ENCODE results near the gene PDE4D. TPM values are rescaled to one million over a fixed set of nuclear protein-coding genes. Genes with fewer than 3 reads are reported as not detected.

PDE4D gene
- total RNA-seq, 1 donor from 2014 or later = 34.5 TPM

DNA sequence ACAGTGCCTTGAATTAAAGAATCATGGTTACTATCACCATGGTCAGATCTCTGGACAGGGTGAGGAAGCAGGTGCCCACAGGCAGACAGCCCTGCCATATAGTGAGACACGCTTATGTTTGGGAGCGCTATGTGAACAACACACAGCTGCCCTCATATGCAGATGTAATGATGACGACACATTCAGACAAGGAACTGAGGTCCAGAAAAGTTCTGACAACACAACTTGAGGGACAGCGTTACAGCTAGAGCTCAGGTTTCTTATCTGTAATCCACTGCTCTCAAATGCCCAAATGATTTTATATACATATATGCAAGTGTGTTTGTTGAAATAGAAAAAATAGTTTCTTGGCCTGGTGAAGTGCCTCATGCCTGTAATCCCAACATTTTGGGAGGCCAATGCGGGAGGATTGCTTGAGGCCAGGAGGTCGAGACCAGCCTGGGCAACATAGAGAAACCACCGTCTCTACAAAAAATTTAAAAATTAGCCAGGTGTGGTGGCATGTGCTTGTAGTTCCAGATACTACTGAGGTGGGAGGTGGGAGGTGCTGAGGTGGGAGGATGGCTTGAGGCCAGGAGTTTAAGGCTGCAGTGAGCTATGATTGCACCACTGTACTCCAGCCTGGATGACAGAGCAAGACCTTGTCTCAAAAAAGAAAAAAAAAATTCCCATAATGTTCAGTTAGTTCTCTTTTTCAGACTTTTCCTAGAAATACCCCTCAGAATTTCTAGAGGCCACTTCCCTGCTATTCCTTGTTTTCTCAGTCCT, 887.4 kb downstream of the PDE4D start:
- intact Hi-C loops (cut with micrococcal nuclease) = loop anchor here (5.0 kb wide), 1 partner anchor 119 kb away; no protein-coding TSS in a partner anchor
- Histone ChIP-seq H3K27ac (replicated peaks) (no peak overlapping the region), H3K27me3 (ENCODE audit: low read depth) (no peaks in the 10 kb centered on the region), H3K4me1 (peaks cover 45% of the 10 kb centered on the region), H3K36me3 (no peaks in the 10 kb centered on the region), H3K9me3 (replicated peaks) (peaks cover under 1% of the 10 kb centered on the region), H3K4me3 (no peak overlapping the region)
- no peak for DNase-seq
- TF ChIP-seq, protein P1, sequence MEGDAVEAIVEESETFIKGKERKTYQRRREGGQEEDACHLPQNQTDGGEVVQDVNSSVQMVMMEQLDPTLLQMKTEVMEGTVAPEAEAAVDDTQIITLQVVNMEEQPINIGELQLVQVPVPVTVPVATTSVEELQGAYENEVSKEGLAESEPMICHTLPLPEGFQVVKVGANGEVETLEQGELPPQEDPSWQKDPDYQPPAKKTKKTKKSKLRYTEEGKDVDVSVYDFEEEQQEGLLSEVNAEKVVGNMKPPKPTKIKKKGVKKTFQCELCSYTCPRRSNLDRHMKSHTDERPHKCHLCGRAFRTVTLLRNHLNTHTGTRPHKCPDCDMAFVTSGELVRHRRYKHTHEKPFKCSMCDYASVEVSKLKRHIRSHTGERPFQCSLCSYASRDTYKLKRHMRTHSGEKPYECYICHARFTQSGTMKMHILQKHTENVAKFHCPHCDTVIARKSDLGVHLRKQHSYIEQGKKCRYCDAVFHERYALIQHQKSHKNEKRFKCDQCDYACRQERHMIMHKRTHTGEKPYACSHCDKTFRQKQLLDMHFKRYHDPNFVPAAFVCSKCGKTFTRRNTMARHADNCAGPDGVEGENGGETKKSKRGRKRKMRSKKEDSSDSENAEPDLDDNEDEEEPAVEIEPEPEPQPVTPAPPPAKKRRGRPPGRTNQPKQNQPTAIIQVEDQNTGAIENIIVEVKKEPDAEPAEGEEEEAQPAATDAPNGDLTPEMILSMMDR (IDR thresholded peaks at IDR 0.05; ENCODE audit: borderline replicate concordance) = no peak

DNA sequence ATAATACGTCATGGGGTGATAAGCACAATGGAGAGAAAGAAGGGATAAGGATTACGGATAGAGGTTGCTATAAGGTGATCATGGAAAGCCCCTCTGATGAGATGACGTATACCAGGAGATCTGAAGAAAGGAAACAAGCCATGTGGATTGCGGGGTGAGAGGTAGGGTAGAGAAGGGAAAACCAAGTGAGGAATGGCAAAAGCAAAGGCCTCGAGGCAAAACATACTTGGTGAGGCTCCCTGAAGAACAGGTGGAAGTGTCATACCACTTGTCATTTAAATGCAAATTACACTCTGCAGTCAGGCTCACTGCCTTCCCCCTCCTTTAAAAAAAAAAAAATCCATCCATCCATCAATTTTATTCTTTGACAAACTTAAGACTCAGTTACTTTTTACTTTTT, 889.9 kb downstream of the PDE4D start:
- Histone ChIP-seq H3K27me3 (ENCODE audit: low read depth) (no peaks in the 10 kb centered on the region), H3K9me3 (replicated peaks) (no peaks in the 10 kb centered on the region), H3K36me3 (no peaks in the 10 kb centered on the region), H3K27ac (replicated peaks) (no peak overlapping the region), H3K4me3 (no peak overlapping the region), H3K4me1 (peaks cover 50% of the 10 kb centered on the region)
- DNase-seq = no peak
- TF ChIP-seq, protein P1 (IDR thresholded peaks at IDR 0.05; ENCODE audit: borderline replicate concordance) = no peak
- intact Hi-C loops (cut with micrococcal nuclease) = no loop called here

DNA sequence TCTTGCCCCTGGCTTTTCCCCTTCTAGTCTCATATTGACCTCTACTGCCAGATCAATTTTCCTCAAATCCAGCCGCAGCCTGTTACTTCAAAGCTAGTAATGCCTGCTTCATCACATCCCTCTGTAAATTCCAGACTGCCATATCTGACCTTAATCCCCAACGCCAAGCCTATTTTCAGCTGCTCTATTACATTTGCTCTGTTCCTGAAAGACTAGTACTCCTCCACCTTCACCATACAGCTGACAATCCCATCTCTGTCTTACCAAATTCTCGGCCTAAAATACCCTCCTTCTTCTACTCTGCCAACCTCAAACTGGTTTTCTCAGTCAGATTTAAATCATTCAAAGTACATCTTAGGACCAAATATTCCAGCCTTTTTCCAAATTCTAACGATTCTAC, 890.4 kb downstream of the PDE4D start:
- Histone ChIP-seq H3K27ac (replicated peaks) (no peak overlapping the region), H3K4me3 (no peak overlapping the region), H3K9me3 (replicated peaks) (no peaks in the 10 kb centered on the region), H3K27me3 (ENCODE audit: low read depth) (no peaks in the 10 kb centered on the region), H3K36me3 (no peaks in the 10 kb centered on the region), H3K4me1 (peaks cover 50% of the 10 kb centered on the region)
- intact Hi-C loops (cut with micrococcal nuclease) = no loop called here
- no peak for DNase-seq
- TF ChIP-seq, protein P1 (IDR thresholded peaks at IDR 0.05; ENCODE audit: borderline replicate concordance) = no peak

DNA sequence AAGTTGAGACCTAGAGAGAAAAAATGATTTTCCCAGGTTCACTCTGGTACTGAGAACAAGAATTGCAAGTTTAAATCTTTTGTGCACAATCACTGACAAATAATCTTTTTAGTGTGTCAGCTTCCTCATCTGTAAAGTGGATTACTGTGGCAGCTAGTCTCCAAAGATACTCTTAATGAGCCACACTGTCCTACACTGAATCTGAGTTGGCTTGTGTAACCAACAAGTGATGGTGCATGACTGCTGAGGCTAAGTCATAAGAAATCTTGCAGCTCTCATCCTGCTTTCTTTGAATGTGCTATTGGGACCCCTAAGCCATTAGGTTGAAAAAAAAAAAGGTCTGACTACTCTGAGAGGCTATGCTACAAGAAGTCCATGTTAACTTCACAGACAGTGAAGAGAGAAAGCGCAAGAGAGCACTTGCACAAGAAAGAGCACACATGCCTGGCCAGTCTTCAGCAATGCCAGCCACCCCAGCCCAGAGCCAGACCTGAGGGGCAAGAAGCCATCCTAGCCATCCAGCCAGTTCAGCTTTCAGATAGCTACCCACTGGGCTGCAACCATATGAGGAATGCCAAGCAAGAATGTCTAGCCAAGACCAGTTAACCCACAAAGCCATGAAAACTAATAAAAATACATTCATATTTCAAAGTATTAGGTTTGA, 891.2 kb downstream of the PDE4D start:
- DNase-seq = no peak
- H3K36me3 ChIP-seq = no peaks in the 10 kb centered on the region
- no peaks in the 10 kb centered on the region for H3K27me3 ChIP-seq (ENCODE audit: low read depth)
- no peak overlapping the region for H3K27ac ChIP-seq (replicated peaks)
- peaks cover 49% of the 10 kb centered on the region for H3K4me1 ChIP-seq
- intact Hi-C loops (cut with micrococcal nuclease) = no loop called here
- H3K9me3 ChIP-seq (replicated peaks) = no peaks in the 10 kb centered on the region
- H3K4me3 ChIP-seq = no peak overlapping the region
- TF ChIP-seq, protein P1 (IDR thresholded peaks at IDR 0.05; ENCODE audit: borderline replicate concordance) = no peak

DNA sequence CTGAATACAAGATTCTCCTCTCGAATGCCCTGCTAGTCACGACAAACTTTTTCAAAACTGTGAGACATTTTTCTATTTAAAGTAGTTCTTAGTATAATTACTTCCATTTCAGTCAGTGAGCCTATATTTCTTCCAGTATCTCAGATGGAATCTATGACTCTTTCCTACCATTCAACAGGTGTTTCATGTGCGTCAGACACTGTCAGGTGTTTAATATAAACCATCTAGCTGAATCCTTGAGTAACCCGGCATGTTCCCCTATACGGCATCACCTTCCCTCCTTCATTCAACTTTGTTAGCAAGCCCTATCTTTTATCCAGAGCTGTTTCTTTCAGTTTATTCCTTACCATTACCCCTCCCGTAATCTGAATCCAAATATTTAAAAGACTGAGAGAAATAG, 891.8 kb downstream of the PDE4D start:
- Histone ChIP-seq H3K4me1 (peaks cover 45% of the 10 kb centered on the region), H3K27ac (replicated peaks) (no peak overlapping the region)
- intact Hi-C loops (cut with micrococcal nuclease) = no loop called here

More for the DNA sequence above, 891.8 kb downstream of the PDE4D start:
- H3K36me3 ChIP-seq = no peaks in the 10 kb centered on the region
- DNase-seq = no peak
- H3K9me3 ChIP-seq (replicated peaks) = no peaks in the 10 kb centered on the region
- TF ChIP-seq, protein P1 (IDR thresholded peaks at IDR 0.05; ENCODE audit: borderline replicate concordance) = no peak
- H3K27me3 ChIP-seq (ENCODE audit: low read depth) = no peaks in the 10 kb centered on the region
- H3K4me3 ChIP-seq = no peak overlapping the region

Measured in left ventricle myocardium inferior (tissue), 1 donor.